22Rv1 (cell line): Measurements from ENCODE around the gene A2M.
"Not testable (repeated sequence)": the region's sequence is repeated elsewhere in the genome, so short reads cannot be mapped to it uniquely, and the experiment has no call there.

Experiments
- H3K27ac ChIP-seq: fragments of 450-650 bp; 2 replicates; pipeline ENCODE4 v1.5.1; 2017
- CTCF ChIP-seq: fragments of 450-650 bp; IDR thresholded peaks from 2 replicates; pipeline ENCODE4 v1.5.1; 2017; ENCODE audit warnings: mild to moderate bottlenecking
- ZFX ChIP-seq: fragments of 450-650 bp; IDR thresholded peaks from 2 replicates; pipeline ENCODE4 v1.6.1; 2017; ENCODE audit warnings: antibody characterized with exemption, borderline replicate concordance

A2M gene

DNA sequence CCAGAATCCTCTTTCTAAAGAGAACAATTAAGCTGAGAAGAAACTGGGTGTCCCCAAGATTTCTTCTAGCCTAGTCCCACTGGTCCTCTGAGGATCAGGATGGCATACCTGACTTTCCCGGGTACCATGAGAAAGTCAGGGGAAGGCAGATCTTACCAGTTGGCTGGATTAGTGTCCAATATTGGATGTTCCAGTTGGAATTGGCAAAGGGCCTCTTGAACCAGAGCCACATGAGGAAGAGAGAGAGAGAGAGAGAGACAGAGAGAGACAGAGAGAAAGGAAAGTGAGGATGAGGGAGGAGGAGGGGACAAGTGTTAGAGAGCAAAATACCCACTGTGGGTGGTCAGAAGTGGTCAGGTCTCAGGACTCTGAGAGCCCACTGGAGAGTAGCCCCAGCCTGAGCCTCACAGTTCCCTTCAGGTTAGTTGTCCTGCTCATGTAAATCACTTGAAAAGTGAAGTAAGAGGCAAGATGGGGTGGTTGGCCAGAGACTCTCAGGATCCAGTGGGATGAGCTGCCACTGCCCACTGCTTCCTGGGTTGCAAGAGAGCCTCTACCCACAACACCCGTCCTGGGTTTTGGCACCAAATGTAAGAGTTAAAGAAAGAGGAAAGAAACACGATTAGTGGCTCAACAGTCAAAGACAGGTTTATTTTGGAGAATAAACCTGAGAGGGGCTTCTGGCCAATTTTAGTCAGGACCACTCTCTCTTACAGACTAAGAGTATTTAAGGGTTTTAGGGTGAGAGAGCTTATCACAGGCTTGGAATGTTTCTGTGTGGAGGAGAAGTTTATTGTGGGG lies 28.4 kb upstream of the A2M start:
- no peak for TF ChIP-seq CTCF
- no peak for TF ChIP-seq ZFX
- no peak overlapping the region for H3K27ac ChIP-seq

- TF ChIP-seq ZFX (no peak), CTCF (no peak)
- no peak overlapping the region for H3K27ac ChIP-seq
Observed at GRCh38 chr12:9143137-9143536, 27.4 kb upstream of the A2M start.

- H3K27ac ChIP-seq: not testable (repeated sequence)
Observed at GRCh38 chr12:9139588-9140290, 24.0 kb upstream of the A2M start.

DNA sequence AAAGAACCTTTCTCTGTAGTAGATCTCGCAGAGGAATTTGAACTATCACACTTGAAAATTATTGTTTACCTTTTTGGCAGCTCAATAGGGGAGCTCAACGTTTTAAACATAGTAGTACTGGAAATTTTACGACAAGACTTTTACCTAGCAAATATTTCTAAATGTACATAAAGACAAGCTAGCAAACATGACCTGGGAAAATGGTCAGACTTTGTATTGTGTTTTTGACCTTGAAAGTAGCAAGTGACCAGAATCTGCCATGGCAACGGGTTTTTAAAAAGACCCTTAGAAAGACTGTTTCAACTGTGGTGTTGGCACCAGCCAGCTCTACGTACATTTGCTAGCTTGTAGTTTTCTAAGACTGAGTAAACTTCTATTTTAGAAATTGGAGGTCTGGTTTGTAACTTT lies 20.2 kb upstream of the A2M start:
- no peak overlapping the region for H3K27ac ChIP-seq
- no peak for TF ChIP-seq ZFX
- TF ChIP-seq CTCF: no peak

DNA sequence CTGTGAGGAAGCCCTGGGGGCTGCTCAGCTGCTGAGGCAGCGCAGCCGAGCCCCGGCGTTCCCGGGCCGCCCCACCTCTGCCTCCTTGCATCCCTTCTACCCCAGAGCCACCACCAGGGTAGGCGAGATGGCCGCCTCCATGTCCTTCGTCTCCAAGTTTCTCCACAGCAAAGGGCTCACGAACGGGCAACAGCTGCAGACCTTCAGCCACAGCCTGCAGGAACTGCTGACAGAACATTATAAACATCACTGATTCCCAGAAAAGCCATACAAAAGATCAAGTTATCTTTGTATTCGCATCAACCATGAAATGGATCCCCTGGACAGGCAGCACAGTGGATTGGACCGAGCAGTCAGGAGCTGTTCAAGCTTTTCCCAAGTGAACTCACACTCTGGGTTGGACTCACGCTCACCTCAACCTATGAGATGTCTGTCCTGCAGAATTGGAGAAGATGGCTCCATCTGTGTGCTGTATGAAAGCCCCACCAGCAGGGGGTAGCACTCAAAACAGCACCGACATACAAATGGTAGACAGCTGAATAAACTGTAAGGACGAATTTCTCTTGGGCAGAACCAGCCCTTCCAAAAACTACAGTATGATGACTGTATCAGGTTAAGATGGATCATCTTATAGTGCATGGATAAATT lies 19.4 kb upstream of the A2M start:
- TF ChIP-seq ZFX: no peak
- peak; percentile 73 for TF ChIP-seq CTCF
- no peak overlapping the region for H3K27ac ChIP-seq

- TF ChIP-seq ZFX (no peak), CTCF (no peak)
- H3K27ac ChIP-seq: no peak overlapping the region
Observed at GRCh38 chr12:9133216-9133916, 17.6 kb upstream of the A2M start.

DNA sequence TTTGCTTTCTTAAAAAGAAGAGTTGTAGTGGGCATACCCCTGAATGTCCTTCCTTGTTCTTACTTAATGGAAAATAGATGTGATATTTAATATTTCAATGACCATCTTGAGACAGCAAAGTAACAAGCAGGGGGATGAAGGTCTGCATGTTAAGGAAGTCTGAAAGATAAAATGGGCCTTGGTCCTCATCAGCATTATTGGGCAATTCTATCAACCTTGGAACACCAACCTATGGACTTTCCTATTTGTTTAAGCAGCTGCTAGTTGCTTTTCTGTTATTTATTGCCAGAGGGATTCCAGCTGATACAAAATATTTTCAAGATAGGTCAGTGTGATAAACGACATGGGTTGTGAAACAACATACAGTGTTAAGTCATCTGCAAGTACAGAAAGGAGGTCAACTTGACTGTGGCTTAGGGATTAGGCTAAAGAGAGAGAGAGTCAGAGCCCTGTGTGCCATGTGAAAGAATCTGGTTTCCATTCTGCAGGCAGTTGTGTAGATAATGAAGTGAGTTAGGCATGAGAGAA lies 16.4 kb upstream of the A2M start:
- no peak for TF ChIP-seq ZFX
- TF ChIP-seq CTCF: no peak
- H3K27ac ChIP-seq: no peak overlapping the region
